Sigmoid colon (tissue), 7 donors: Measurements from ENCODE around the gene PTPRD. TPM values are rescaled to one million over a fixed set of nuclear protein-coding genes. Genes with fewer than 3 reads are reported as not detected.

Source experiments
- DNase-seq: peaks from one replicate; pipeline ENCODE4 v3.0.0-alpha.2; 2019
- H3K27ac ChIP-seq, 4 donors: fragments of 200-600 bp; sonication (generic); one replicate each; pipeline ENCODE4 v1.5.1; 2016 to 2019; ENCODE audit warnings: mild to moderate bottlenecking in 1 of 4
- H3K27me3 ChIP-seq, 3 donors: fragments of 200-600 bp; sonication (generic); one replicate each; pipeline ENCODE4 v1.5.1; 2019; ENCODE audit warnings: mild to moderate bottlenecking in 1 of 3
- H3K36me3 ChIP-seq, 4 donors: fragments of 200-600 bp; sonication (generic); one replicate each; pipeline ENCODE4 v1.5.1; 2016 to 2019
- H3K4me1 ChIP-seq, 4 donors: fragments of 200-600 bp; sonication (generic); one replicate each; pipeline ENCODE4 v1.5.1; 2017 to 2019
- H3K4me3 ChIP-seq, 4 donors: fragments of 200-600 bp; sonication (generic); one replicate each; pipeline ENCODE4 v1.5.1; 2017 to 2019; ENCODE audit warnings: mild to moderate bottlenecking in 2 of 4, moderate library complexity in 1 of 4
- H3K9me3 ChIP-seq, 4 donors: fragments of 200-600 bp in 3 of 4; sonication (generic) in 3 of 4; one replicate each; pipeline versions ENCODE4 v1.5.1 to v1.6.1; 2013 to 2019
- CTCF ChIP-seq, 4 experiments: fragments of 450-650 bp in 3 of 4; fragments of 200-600 bp in 1 of 4; IDR thresholded peaks; one replicate each; pipeline ENCODE4 v1.5.1; 2016 to 2019; ENCODE audit warnings: antibody characterized with exemption in 4 of 4, mild to moderate bottlenecking in 3 of 4, moderate library complexity in 2 of 4
- EP300 ChIP-seq, 4 donors: sonication (generic); formaldehyde crosslinking; IDR thresholded peaks; one replicate each; pipeline ENCODE4 v1.6.1; 2017; ENCODE audit warnings: antibody characterized with exemption in 4 of 4
- POLR2A ChIP-seq, 2 donors: fragments of 450-650 bp; IDR thresholded peaks; one replicate each; pipeline ENCODE4 v1.6.1; 2016; ENCODE audit warnings: antibody characterized with exemption in 2 of 2, mild to moderate bottlenecking in 2 of 2, moderate library complexity in 2 of 2
- POLR2AphosphoS5 ChIP-seq, 4 donors: sonication (generic); formaldehyde crosslinking; IDR thresholded peaks; one replicate each; pipeline ENCODE4 v1.6.1; 2017; ENCODE audit warnings: antibody characterized with exemption in 4 of 4
- WGBS, 2 donors: extraction: QIAGEN DNeasy Blood & Tissue Kit; methylation state at CpG; one replicate each; pipeline ENCODE4 v1.1.7; 2013; 5-methylcytosine and 5-hydroxymethylcytosine counted together
- intact Hi-C: fragments of 100-400 bp; cut with DNase I; formaldehyde crosslinking; loops from one replicate; pipeline ENCODE4 v1.15.1; 2023
- polyA plus RNA-seq, 3 donors: library from polyadenylated mRNA; stranded (reverse); fragments of 200-250 nt; gene quantifications; one replicate each; pipeline ENCODE4 v1.2.3, GENCODE V29; 2013
- total RNA-seq, 4 donors: library from RNA; depleted of rRNA; stranded (reverse); fragments of >200 nt; gene quantifications; one replicate each; pipeline ENCODE4 v1.1.0, GENCODE V29; 2016
- donor health status: healthy with polysubstance abuse.
- donor health status: Bipolar disorder and iron deficiency.
- donor health status: healthy.

The PTPRD gene
- total and polyA plus RNA-seq, 7 donors, result 1.2 to 18.3 (median 6.3) TPM

- DNase-seq, result no peak
- Histone ChIP-seq H3K36me3 (no peaks in the 10 kb centered on the region), H3K9me3 (no peaks in the 10 kb centered on the region), H3K4me1 (no peaks in the 10 kb centered on the region), H3K27ac (no peak overlapping the region), H3K27me3 (no peaks in the 10 kb centered on the region), H3K4me3 (no peak overlapping the region)
- TF ChIP-seq POLR2A (IDR thresholded peaks at IDR 0.05) (no peak), CTCF (IDR thresholded peaks at IDR 0.05) (no peak), POLR2AphosphoS5 (IDR thresholded peaks at IDR 0.05) (no peak), EP300 (IDR thresholded peaks at IDR 0.05) (no peak)
- intact Hi-C loops, result no loop called here
- 55 to 59% methylated on average over 2 of the region's 2 CpGs for WGBS, 2 donors
Measured at GRCh38 chr9:8831568-8831967, 1781.2 kb downstream of the PTPRD start.

- H3K4me1 ChIP-seq, result no peaks in the 10 kb centered on the region
- no peak overlapping the region for H3K4me3 ChIP-seq
- TF ChIP-seq POLR2A (IDR thresholded peaks at IDR 0.05), result no peak
- no peak for TF ChIP-seq EP300 (IDR thresholded peaks at IDR 0.05)
- no peak for TF ChIP-seq POLR2AphosphoS5 (IDR thresholded peaks at IDR 0.05)
- TF ChIP-seq CTCF (IDR thresholded peaks at IDR 0.05), result no peak
- H3K9me3 ChIP-seq, result no peaks in the 10 kb centered on the region
- intact Hi-C loops, result no loop called here
- no peak for DNase-seq
- no peaks in the 10 kb centered on the region for H3K36me3 ChIP-seq
- WGBS, 2 donors, result 88 to 91% methylated on average over 2 of the region's 2 CpGs
- no peaks in the 10 kb centered on the region for H3K27me3 ChIP-seq
- no peak overlapping the region for H3K27ac ChIP-seq
Measured at GRCh38 chr9:8826281-8826680, 1786.5 kb downstream of the PTPRD start.

- Histone ChIP-seq H3K4me3 (no peak overlapping the region), H3K27me3 (no peaks in the 10 kb centered on the region), H3K27ac (no peak overlapping the region), H3K36me3 (no peaks in the 10 kb centered on the region), H3K9me3 (no peaks in the 10 kb centered on the region), H3K4me1 (no peaks in the 10 kb centered on the region)
- WGBS, 2 donors, result 55 to 72% methylated on average over 3 of the region's 3 CpGs
- TF ChIP-seq CTCF (IDR thresholded peaks at IDR 0.05) (no peak), POLR2AphosphoS5 (IDR thresholded peaks at IDR 0.05) (no peak), EP300 (IDR thresholded peaks at IDR 0.05) (no peak), POLR2A (IDR thresholded peaks at IDR 0.05) (no peak)
- intact Hi-C loops, result no loop called here
- no peak for DNase-seq
Measured at GRCh38 chr9:8825585-8826147, 1787.1 kb downstream of the PTPRD start.

GRCh38 chr9:8823131-8823895 is 1789.5 kb downstream of the PTPRD start:
- no peak overlapping the region for H3K4me3 ChIP-seq

More at GRCh38 chr9:8823131-8823895, 1789.5 kb downstream of the PTPRD start:
- TF ChIP-seq CTCF (IDR thresholded peaks at IDR 0.05) (no peak), POLR2A (IDR thresholded peaks at IDR 0.05) (no peak), EP300 (IDR thresholded peaks at IDR 0.05) (no peak), POLR2AphosphoS5 (IDR thresholded peaks at IDR 0.05) (no peak)
- DNase-seq, result no peak
- no peaks in the 10 kb centered on the region for H3K27me3 ChIP-seq
- intact Hi-C loops, result no loop called here
- no peak overlapping the region for H3K27ac ChIP-seq
- no peaks in the 10 kb centered on the region for H3K9me3 ChIP-seq
- WGBS, 2 donors, result 93 to 95% methylated on average over 10 of the region's 10 CpGs
- no peaks in the 10 kb centered on the region for H3K36me3 ChIP-seq
- H3K4me1 ChIP-seq, result no peaks in the 10 kb centered on the region
